ENCODE measurements around the gene DAPK3. TPM values are rescaled to one million over a fixed set of nuclear protein-coding genes. Genes with fewer than 3 reads are reported as not detected.
"Not testable (repeated sequence)": the region's sequence is repeated elsewhere in the genome, so short reads cannot be mapped to it uniquely, and the experiment has no call there.

DAPK3 gene
- total RNA-seq, 1 donor from 2014 or later, result 165 TPM

GRCh38 chr19:4005436-4005835 is 34.5 kb upstream of the DAPK3 start:
- DNase-seq (ENCODE audit: low read depth, low spot score), result not testable (repeated sequence)

GRCh38 chr19:4000798-4001197 is 29.9 kb upstream of the DAPK3 start:
- DNase-seq (ENCODE audit: low read depth, low spot score), result not testable (repeated sequence)

GRCh38 chr19:3998667-3999412 is 27.9 kb upstream of the DAPK3 start:
- DNase-seq (ENCODE audit: low read depth, low spot score), result not testable (repeated sequence)

GRCh38 chr19:3995607-3996006 is 24.7 kb upstream of the DAPK3 start:
- no peak for DNase-seq (ENCODE audit: low read depth, low spot score)

- DNase-seq (ENCODE audit: low read depth, low spot score), result no peak
Observed at GRCh38 chr19:3990815-3991117, 19.9 kb upstream of the DAPK3 start.

- DNase-seq (ENCODE audit: low read depth, low spot score), result no peak
Observed at GRCh38 chr19:3987619-3988371, 16.9 kb upstream of the DAPK3 start.

- peak; percentile 58 for DNase-seq (ENCODE audit: low read depth, low spot score)
Observed at GRCh38 chr19:3986260-3987041, 15.6 kb upstream of the DAPK3 start.

- no peak for DNase-seq (ENCODE audit: low read depth, low spot score)
Observed at GRCh38 chr19:3985643-3986259, 14.9 kb upstream of the DAPK3 start.

GRCh38 chr19:3984908-3985642 is 14.2 kb upstream of the DAPK3 start, which contains the start of gene EEF2:
EEF2 (minus strand) TSS chr19:3985463; CDS start chr19:3985380, 83 bp downstream.
- DNase-seq (ENCODE audit: low read depth, low spot score), result peak; percentile 52

- no peak for DNase-seq (ENCODE audit: low read depth, low spot score)
Observed at GRCh38 chr19:3984584-3984907, 13.6 kb upstream of the DAPK3 start.

- no peak for DNase-seq (ENCODE audit: low read depth, low spot score)
Observed at GRCh38 chr19:3983936-3984583, 13.2 kb upstream of the DAPK3 start.

GRCh38 chr19:3983542-3983914 is 12.6 kb upstream of the DAPK3 start:
- DNase-seq (ENCODE audit: low read depth, low spot score), result no peak

GRCh38 chr19:3982701-3983541 is 12.0 kb upstream of the DAPK3 start:
- DNase-seq (ENCODE audit: low read depth, low spot score), result no peak

- DNase-seq (ENCODE audit: low read depth, low spot score), result no peak
Observed at GRCh38 chr19:3981736-3982681, 11.1 kb upstream of the DAPK3 start.

- DNase-seq (ENCODE audit: low read depth, low spot score), result no peak
Observed at GRCh38 chr19:3981373-3981735, 10.5 kb upstream of the DAPK3 start.

- DNase-seq (ENCODE audit: low read depth, low spot score), result no peak
Observed at GRCh38 chr19:3980353-3981251, 9.7 kb upstream of the DAPK3 start.

GRCh38 chr19:3979674-3980352 is 8.9 kb upstream of the DAPK3 start:
- DNase-seq (ENCODE audit: low read depth, low spot score), result no peak

Measured in pulmonary artery endothelial cell (primary cell).